Stomach (tissue), 9 donors: Measurements from ENCODE around the gene DNAJB1. TPM values are rescaled to one million over a fixed set of nuclear protein-coding genes. Genes with fewer than 3 reads are reported as not detected.
A peak's percentile ranks its signal among the peaks of the same experiment; 100 is the strongest.

Experiments used
- DNase-seq, 2 donors: peaks; one replicate each; pipeline versions ENCODE4 v3.0.0 to v3.0.0-alpha.2; 2013 to 2019
- H3K27ac ChIP-seq, 5 donors: fragments of 200-600 bp in 4 of 5; sonication (generic) in 4 of 5; one replicate each; pipeline ENCODE4 v1.5.1; 2013 to 2019; ENCODE audit warnings: mild to moderate bottlenecking in 1 of 5, moderate library complexity in 1 of 5
- H3K27me3 ChIP-seq, 3 donors: fragments of 200-600 bp; sonication (generic); one replicate each; pipeline ENCODE4 v1.5.1; 2017 to 2019; ENCODE audit warnings: mixed run types in 1 of 3
- H3K36me3 ChIP-seq, 4 donors: fragments of 200-600 bp; sonication (generic); 1 replicate in 3 of 4; 2 replicates in 1 of 4; pipeline ENCODE4 v1.5.1; 2016 to 2019
- H3K4me1 ChIP-seq, 4 donors: fragments of 200-600 bp; sonication (generic); one replicate each; pipeline ENCODE4 v1.5.1; 2016 to 2019
- H3K4me3 ChIP-seq, 4 donors: fragments of 200-600 bp; sonication (generic) in 3 of 4; one replicate each; pipeline ENCODE4 v1.5.1; 2016 to 2019; ENCODE audit warnings: mild to moderate bottlenecking in 1 of 4
- H3K9me3 ChIP-seq, 4 donors: fragments of 200-600 bp; sonication (generic); one replicate each; pipeline ENCODE4 v1.5.1; 2016 to 2019
- EP300 ChIP-seq: sonication (generic); formaldehyde crosslinking; IDR thresholded peaks from one replicate; pipeline ENCODE4 v1.6.1; 2017; ENCODE audit warnings: antibody characterized with exemption
- POLR2A ChIP-seq, 4 donors: fragments of 450-650 bp; IDR thresholded peaks; one replicate each; pipeline ENCODE4 v1.6.1; 2016; ENCODE audit warnings: antibody characterized with exemption in 4 of 4, control low read depth in 2 of 4, mild to moderate bottlenecking in 1 of 4, moderate library complexity in 1 of 4
- POLR2AphosphoS5 ChIP-seq, 3 donors: sonication (generic); formaldehyde crosslinking; IDR thresholded peaks; one replicate each; pipeline ENCODE4 v1.6.1; 2016; ENCODE audit warnings: antibody characterized with exemption in 3 of 3
- WGBS, 5 donors: extraction: QIAGEN DNeasy Blood & Tissue Kit in 3 of 5; methylation state at CpG; one replicate each; pipeline versions ENCODE4 v1.1.5 to v1.1.7; 2013 to 2018; 5-methylcytosine and 5-hydroxymethylcytosine counted together
- intact Hi-C: fragments of 100-400 bp; cut with DNase I; formaldehyde crosslinking; loops from one replicate; pipeline ENCODE4 v1.15.1; 2023; ENCODE audit warnings: low total_unique reads
- polyA plus RNA-seq, 3 donors: library from polyadenylated mRNA; stranded (reverse); fragments of 200-250 nt; gene quantifications; one replicate each; pipeline ENCODE4 v1.2.3, GENCODE V29; 2013
- total RNA-seq, 5 donors: library from RNA; depleted of rRNA; stranded (reverse); fragments of >200 nt; gene quantifications; one replicate each; pipeline versions ENCODE4 v1.1.0 to v1.2.3, GENCODE V29; 2014 to 2016
- TF ChIP-seq, protein P1 (sequence below), 7 experiments: fragments of 450-650 bp in 4 of 7; fragments of 200-600 bp in 3 of 7; sonication (generic) in 3 of 7; IDR thresholded peaks; one replicate each; pipeline ENCODE4 v1.5.1; 2016 to 2019; ENCODE audit warnings: antibody characterized with exemption in 7 of 7, control low read depth in 2 of 7, mild to moderate bottlenecking in 1 of 7
- donor health status: healthy with polysubstance abuse.
- donor health status: Bipolar disorder and iron deficiency.
- donor health status: healthy.

DNAJB1 gene
- total and polyA plus RNA-seq, 8 donors, result 9.9 to 85.8 (median 50.4) TPM

DNA sequence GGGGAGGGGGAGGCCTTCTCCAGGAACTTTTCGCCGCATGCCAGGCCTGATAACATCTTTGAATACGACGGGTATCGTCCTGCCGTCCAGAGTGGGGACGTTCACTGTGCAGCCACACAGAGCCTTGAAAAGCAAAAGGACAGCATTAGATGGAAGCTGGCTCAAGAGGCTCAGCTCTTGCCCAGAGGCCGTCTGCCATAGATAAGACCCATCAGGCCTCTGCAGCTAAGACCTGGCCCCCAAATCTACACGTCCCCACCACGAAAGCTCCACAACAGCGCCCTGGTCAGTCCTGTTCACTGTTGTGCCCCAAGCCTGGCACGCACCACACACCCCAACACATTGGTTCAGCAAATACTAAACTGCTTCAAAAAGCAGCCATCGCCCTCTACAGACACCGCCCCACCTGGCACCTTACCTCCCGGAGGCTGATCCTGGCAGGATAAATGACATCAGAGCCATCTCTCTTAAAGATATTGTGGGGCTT, 2.1 kb downstream of the DNAJB1 start:
- 25 to 40% (median 34%) methylated on average over 15 of the region's 15 CpGs for WGBS, 5 donors
- H3K36me3 ChIP-seq, result peaks cover 22 to 40% (median 34%) of the 10 kb centered on the region in 4 donors
- peak in 1 of 2 donors; percentile 39 for DNase-seq
- peak overlapping the region; percentile 32 to 100 (median 99) for H3K27ac ChIP-seq
- H3K4me1 ChIP-seq, result peaks cover 47 to 80% (median 52%) of the 10 kb centered on the region in 4 donors
- peak overlapping the region; percentile 85 to 89 (median 89) for H3K4me3 ChIP-seq
- no peaks in the 10 kb centered on the region for H3K9me3 ChIP-seq
- intact Hi-C loops, result no loop called here
- TF ChIP-seq POLR2AphosphoS5 (IDR thresholded peaks at IDR 0.05), result no peak
- no peak for TF ChIP-seq POLR2A (IDR thresholded peaks at IDR 0.05)
- TF ChIP-seq, protein P1, sequence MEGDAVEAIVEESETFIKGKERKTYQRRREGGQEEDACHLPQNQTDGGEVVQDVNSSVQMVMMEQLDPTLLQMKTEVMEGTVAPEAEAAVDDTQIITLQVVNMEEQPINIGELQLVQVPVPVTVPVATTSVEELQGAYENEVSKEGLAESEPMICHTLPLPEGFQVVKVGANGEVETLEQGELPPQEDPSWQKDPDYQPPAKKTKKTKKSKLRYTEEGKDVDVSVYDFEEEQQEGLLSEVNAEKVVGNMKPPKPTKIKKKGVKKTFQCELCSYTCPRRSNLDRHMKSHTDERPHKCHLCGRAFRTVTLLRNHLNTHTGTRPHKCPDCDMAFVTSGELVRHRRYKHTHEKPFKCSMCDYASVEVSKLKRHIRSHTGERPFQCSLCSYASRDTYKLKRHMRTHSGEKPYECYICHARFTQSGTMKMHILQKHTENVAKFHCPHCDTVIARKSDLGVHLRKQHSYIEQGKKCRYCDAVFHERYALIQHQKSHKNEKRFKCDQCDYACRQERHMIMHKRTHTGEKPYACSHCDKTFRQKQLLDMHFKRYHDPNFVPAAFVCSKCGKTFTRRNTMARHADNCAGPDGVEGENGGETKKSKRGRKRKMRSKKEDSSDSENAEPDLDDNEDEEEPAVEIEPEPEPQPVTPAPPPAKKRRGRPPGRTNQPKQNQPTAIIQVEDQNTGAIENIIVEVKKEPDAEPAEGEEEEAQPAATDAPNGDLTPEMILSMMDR (IDR thresholded peaks at IDR 0.05), result no peak
- no peak for TF ChIP-seq EP300
- no peaks in the 10 kb centered on the region for H3K27me3 ChIP-seq

DNA sequence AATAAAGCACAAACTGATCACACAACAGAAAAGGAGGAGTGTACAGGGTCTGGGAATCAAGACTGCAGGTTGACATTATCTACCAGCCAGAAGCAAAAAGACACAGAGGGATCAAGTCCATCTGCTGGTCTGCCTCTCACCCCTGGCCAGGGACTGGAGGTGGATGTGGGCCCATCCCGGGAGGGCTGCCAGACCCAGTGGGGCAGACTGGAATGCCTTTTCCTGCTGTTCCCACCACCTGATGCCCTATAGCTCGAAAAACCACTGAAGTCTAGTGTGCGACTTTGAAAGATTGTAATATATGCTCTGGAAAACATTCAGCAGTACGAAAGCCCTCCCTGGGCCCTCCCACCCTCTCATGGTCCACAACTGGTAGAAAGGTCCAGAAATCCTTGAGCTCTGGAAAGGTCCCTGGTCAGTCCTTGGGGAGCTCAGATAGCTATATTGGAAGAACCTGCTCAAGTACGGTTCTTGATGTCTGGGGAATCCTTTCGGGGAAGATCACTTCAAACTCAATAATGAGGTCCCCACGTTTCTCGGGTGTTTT, 2.6 kb downstream of the DNAJB1 start:
- DNase-seq, result no peak
- H3K9me3 ChIP-seq, result no peaks in the 10 kb centered on the region
- intact Hi-C loops, result no loop called here
- peak overlapping the region; percentile 85 to 89 (median 89) for H3K4me3 ChIP-seq
- H3K27ac ChIP-seq, result peak overlapping the region; percentile 32 to 100 (median 99)
- WGBS, 5 donors, result 38 to 71% (median 48%) methylated on average over 8 of the region's 8 CpGs
- no peak for TF ChIP-seq POLR2AphosphoS5 (IDR thresholded peaks at IDR 0.05)
- no peak for TF ChIP-seq EP300
- TF ChIP-seq POLR2A (IDR thresholded peaks at IDR 0.05), result no peak
- TF ChIP-seq, protein P1 (IDR thresholded peaks at IDR 0.05), result no peak
- H3K27me3 ChIP-seq, result no peaks in the 10 kb centered on the region
- peaks cover 49 to 82% (median 52%) of the 10 kb centered on the region in 4 donors for H3K4me1 ChIP-seq
- peaks cover 22 to 40% (median 34%) of the 10 kb centered on the region in 4 donors for H3K36me3 ChIP-seq

DNA sequence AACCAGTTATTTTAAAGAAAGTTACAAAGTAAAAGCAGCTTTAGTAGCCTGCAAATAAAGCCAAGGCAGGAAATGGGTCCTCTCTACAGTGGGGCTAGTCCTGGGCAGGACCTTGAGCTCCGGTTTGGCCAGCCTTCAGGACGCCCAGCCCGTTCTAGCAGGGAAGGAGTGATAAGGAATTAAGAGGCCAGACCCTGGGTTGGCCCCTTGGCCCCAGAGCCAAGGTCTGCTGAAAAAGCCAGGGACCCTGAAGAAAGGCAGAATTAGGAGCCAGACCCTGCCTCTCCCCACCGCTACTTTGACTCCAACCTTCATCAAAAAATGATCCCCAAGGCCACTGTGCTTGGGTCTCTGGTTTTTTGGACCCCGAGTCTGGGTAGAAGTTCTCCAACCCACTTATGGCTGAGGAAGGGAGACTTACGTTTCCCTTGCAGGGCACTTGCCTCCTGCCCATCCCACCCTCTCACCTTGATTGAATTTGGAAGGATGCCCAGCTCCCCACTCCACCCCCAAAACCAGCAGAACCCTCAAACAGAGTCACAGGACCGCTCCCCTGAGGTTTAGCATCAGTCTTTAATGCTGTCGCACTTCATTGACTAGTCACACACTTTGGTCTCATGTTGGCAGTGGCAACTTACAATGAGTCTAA, 3.9 kb downstream of the DNAJB1 start:
- WGBS, 5 donors, result 60 to 73% (median 62%) methylated on average over 8 of the region's 8 CpGs
- intact Hi-C loops, result no loop called here
- TF ChIP-seq POLR2AphosphoS5 (IDR thresholded peaks at IDR 0.05), result no peak
- TF ChIP-seq POLR2A (IDR thresholded peaks at IDR 0.05), result no peak
- TF ChIP-seq, protein P1 (IDR thresholded peaks at IDR 0.05), result no peak
- no peak for TF ChIP-seq EP300
- no peaks in the 10 kb centered on the region for H3K9me3 ChIP-seq
- H3K4me3 ChIP-seq, result peak overlapping the region in 1 of 4 donors; percentile 89
- H3K27ac ChIP-seq, result peak overlapping the region; percentile 19 to 100 (median 99)
- no peaks in the 10 kb centered on the region for H3K27me3 ChIP-seq
- H3K4me1 ChIP-seq, result peaks cover 45 to 81% (median 49%) of the 10 kb centered on the region in 4 donors
- DNase-seq, result no peak
- peaks cover 22 to 40% (median 34%) of the 10 kb centered on the region in 4 donors for H3K36me3 ChIP-seq

DNA sequence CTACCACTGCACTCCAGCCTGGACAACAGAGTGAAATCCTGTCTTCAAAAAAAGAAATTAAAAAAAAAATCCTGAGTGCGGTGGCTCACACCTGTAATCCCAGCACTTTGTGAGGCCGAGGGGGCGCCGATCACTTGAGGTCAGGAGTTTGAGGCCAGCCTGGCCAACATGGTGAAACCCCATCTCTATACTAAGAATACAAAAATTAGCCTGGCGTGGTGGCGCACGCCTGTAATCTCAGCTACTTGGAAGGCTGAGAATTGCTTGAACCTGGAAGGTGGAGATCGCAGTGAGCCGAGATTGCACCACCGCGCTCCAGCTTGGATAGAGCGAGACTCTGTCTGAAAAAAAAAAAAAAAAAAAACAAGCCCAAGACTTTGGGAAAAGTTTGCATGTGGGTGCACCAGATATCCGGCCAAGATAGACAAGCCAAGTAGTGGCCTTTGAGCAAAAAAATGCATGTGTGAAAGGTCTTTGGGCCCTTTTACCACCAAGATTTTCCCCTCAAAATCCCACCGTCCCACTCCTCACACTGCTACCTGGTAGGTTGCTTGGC, 5.7 kb downstream of the DNAJB1 start:
- H3K36me3 ChIP-seq, result peaks cover 22 to 40% (median 34%) of the 10 kb centered on the region in 4 donors
- 89 to 95% (median 92%) methylated on average over 14 of the region's 14 CpGs for WGBS, 5 donors
- no peak overlapping the region for H3K4me3 ChIP-seq
- no peaks in the 10 kb centered on the region for H3K27me3 ChIP-seq
- peak overlapping the region; percentile 19 to 100 (median 99) for H3K27ac ChIP-seq
- H3K9me3 ChIP-seq, result no peaks in the 10 kb centered on the region
- intact Hi-C loops, result no loop called here
- peaks cover 37 to 83% (median 42%) of the 10 kb centered on the region in 4 donors for H3K4me1 ChIP-seq
- no peak for DNase-seq
- TF ChIP-seq POLR2A (IDR thresholded peaks at IDR 0.05) (no peak), EP300 (no peak), POLR2AphosphoS5 (IDR thresholded peaks at IDR 0.05) (no peak)
- TF ChIP-seq, protein P1 (IDR thresholded peaks at IDR 0.05), result no peak
